Smooth muscle cell (in vitro differentiated cells): ENCODE data around the gene NUP214. TPM values are rescaled to one million over a fixed set of nuclear protein-coding genes. Genes with fewer than 3 reads are reported as not detected.
A peak's percentile ranks its signal among the peaks of the same experiment; 100 is the strongest.
"Not testable (repeated sequence)": the region's sequence is repeated elsewhere in the genome, so short reads cannot be mapped to it uniquely, and the experiment has no call there.

Source experiments
- DNase-seq: peaks from one replicate; lab custom pipeline; 2025; ENCODE audit not compliant: unreplicated experiment; lab: John Stamatoyannopoulos, UW
- H2AFZ ChIP-seq: fragments of 200-600 bp; sonication (generic); 2 replicates; pipeline ENCODE4 v1.6.0; 2016; ENCODE audit warnings: antibody characterized with exemption, low read depth, mild to moderate bottlenecking
- H3F3A ChIP-seq: fragments of 200-600 bp; sonication (generic); 2 replicates; pipeline ENCODE4 v1.6.0; 2017; ENCODE audit warnings: antibody characterized with exemption, low read depth
- H3K27ac ChIP-seq: fragments of 200-600 bp; sonication (generic); 2 replicates; pipeline ENCODE4 v1.5.1; 2016; ENCODE audit warnings: low read depth, mild to moderate bottlenecking
- H3K27me3 ChIP-seq: fragments of 200-600 bp; sonication (generic); 2 replicates; pipeline ENCODE4 v1.6.1; 2016; ENCODE audit warnings: low read depth, mild to moderate bottlenecking
- H3K36me3 ChIP-seq: fragments of 200-600 bp; sonication (generic); 2 replicates; pipeline ENCODE4 v1.5.1; 2016; ENCODE audit warnings: low read depth
- H3K4me1 ChIP-seq: fragments of 200-600 bp; sonication (generic); 2 replicates; pipeline ENCODE4 v1.5.1; 2016; ENCODE audit warnings: low read depth
- H3K4me2 ChIP-seq: fragments of 200-600 bp; sonication (generic); 2 replicates; pipeline ENCODE4 v1.6.0; 2016; ENCODE audit warnings: mild to moderate bottlenecking
- H3K4me3 ChIP-seq: fragments of 200-600 bp; sonication (generic); 2 replicates; pipeline ENCODE4 v1.5.1; 2016; ENCODE audit warnings: mild to moderate bottlenecking
- H3K79me2 ChIP-seq: fragments of 200-600 bp; sonication (generic); 2 replicates; pipeline ENCODE4 v1.6.0; 2016; ENCODE audit warnings: low read depth, mild to moderate bottlenecking
- H3K9ac ChIP-seq: fragments of 200-600 bp; sonication (generic); 2 replicates; pipeline ENCODE4 v1.6.0; 2016; ENCODE audit warnings: low read depth
- H3K9me3 ChIP-seq: fragments of 200-600 bp; sonication (generic); replicated peaks from 2 replicates; pipeline ENCODE4 v1.5.1; 2016; ENCODE audit warnings: low read depth
- H4K20me1 ChIP-seq: fragments of 200-600 bp; sonication (generic); 2 replicates; pipeline ENCODE4 v1.6.0; 2016; ENCODE audit warnings: low read depth
- WGBS: methylation state at CpG from one replicate; pipeline ENCODE4 v1.1.7; 2016; ENCODE audit warnings: low lambda C conversion rate; 5-methylcytosine and 5-hydroxymethylcytosine counted together
- polyA plus RNA-seq: library from polyadenylated mRNA; unstranded; fragments of >200 nt; fragmentation: Nextera tagmentation; extraction: Ambion mirVana; gene quantifications from 2 replicates; pipeline ENCODE4 v1.2.1, GENCODE V29; 2016
- total RNA-seq: library from RNA; depleted of rRNA; stranded (reverse); fragments of >200 nt; gene quantifications from 2 replicates; pipeline ENCODE4 v1.2.3, GENCODE V29; 2014
- TF ChIP-seq, protein P1 (sequence below): fragments of 200-600 bp; sonication (generic); IDR thresholded peaks from 2 replicates; pipeline ENCODE4 v1.5.1; 2017; ENCODE audit warnings: borderline replicate concordance, mild to moderate bottlenecking, antibody characterized with exemption; ENCODE audit not compliant: insufficient read depth, poor library complexity, severe bottlenecking

Gene NUP214
- total and polyA plus RNA-seq, 2 experiments from 2014 or later = 13.9 to 44.7 TPM

DNA sequence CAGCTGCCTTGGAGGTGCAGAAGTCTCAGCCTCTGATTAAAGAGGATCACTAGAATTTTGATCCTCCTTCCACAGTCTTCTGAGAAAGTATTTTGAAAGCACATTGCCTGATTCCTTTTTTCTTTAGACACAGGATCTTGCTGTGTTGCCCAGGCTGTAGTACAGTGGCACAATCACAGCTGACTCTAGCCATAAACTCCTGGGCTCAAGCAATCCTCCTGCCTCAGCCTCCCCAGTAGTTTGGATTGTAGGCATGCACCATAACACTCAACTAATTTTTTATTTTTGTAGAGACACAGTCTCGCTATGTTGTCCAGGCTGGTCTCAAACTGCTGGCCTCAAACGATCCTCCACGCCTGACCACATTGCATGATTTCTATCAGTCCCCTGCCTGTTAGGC, 76.5 kb downstream of the NUP214 start:
- H3K4me1 ChIP-seq = no peaks in the 10 kb centered on the region
- H3K27me3 ChIP-seq = no peaks in the 10 kb centered on the region
- no peak overlapping the region for H2AFZ ChIP-seq
- H3K79me2 ChIP-seq = no peaks in the 10 kb centered on the region
- H3K9me3 ChIP-seq = no peaks in the 10 kb centered on the region
- no peak overlapping the region for H3K27ac ChIP-seq
- no peak for DNase-seq
- WGBS = 98% methylated on average over 3 of the region's 3 CpGs
- H4K20me1 ChIP-seq = no peaks in the 10 kb centered on the region
- no peaks in the 10 kb centered on the region for H3F3A ChIP-seq
- H3K4me2 ChIP-seq = no peak overlapping the region
- TF ChIP-seq, protein P1, sequence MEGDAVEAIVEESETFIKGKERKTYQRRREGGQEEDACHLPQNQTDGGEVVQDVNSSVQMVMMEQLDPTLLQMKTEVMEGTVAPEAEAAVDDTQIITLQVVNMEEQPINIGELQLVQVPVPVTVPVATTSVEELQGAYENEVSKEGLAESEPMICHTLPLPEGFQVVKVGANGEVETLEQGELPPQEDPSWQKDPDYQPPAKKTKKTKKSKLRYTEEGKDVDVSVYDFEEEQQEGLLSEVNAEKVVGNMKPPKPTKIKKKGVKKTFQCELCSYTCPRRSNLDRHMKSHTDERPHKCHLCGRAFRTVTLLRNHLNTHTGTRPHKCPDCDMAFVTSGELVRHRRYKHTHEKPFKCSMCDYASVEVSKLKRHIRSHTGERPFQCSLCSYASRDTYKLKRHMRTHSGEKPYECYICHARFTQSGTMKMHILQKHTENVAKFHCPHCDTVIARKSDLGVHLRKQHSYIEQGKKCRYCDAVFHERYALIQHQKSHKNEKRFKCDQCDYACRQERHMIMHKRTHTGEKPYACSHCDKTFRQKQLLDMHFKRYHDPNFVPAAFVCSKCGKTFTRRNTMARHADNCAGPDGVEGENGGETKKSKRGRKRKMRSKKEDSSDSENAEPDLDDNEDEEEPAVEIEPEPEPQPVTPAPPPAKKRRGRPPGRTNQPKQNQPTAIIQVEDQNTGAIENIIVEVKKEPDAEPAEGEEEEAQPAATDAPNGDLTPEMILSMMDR = no peak
- peaks cover 22% of the 10 kb centered on the region for H3K36me3 ChIP-seq
- no peak overlapping the region for H3K9ac ChIP-seq
- no peak overlapping the region for H3K4me3 ChIP-seq

DNA sequence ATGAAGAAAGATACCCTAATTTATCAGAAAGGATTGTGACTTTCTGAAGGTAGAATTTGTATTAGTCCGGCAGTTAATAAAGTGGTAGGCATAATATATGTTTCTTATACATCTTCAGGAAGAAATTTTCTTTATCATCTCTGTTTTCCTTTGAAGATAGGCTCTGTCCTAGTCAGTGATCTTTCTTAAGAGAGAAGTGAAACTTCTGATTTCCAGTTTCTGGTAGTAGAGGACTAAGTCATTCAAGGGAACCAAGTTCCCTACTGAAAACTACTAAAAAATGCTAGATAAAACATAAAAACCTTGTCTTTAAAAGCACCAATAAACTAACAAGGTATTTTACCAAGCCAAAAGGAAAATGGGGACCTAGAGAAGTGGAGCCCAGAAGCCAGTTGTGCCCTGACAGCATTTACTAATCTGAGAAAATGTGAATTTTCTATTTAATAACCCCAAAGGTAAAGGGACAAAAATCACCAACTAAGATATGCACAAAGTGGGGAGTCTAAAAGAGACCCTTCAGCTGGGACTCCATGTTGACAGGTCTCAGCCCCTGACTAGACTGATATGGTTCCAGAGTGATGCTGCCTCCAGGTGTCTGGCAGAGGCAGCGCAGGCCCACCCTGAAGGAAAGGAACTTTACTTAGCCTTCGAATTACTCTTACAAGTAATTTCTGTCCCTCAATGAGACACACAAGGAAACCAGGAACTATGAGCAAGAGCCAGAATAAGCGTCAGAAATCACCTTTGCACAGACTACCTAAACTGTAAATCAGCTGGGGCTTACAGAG, 78.2 kb downstream of the NUP214 start:
- no peak overlapping the region for H3K4me3 ChIP-seq
- DNase-seq = no peak
- TF ChIP-seq, protein P1 = peak; percentile 10
- no peak overlapping the region for H3K9ac ChIP-seq
- no peaks in the 10 kb centered on the region for H3K9me3 ChIP-seq
- H3K27ac ChIP-seq = no peak overlapping the region
- H3K4me1 ChIP-seq = no peaks in the 10 kb centered on the region
- no peaks in the 10 kb centered on the region for H4K20me1 ChIP-seq
- H3K79me2 ChIP-seq = no peaks in the 10 kb centered on the region
- peaks cover 21% of the 10 kb centered on the region for H3K36me3 ChIP-seq
- H3K27me3 ChIP-seq = no peaks in the 10 kb centered on the region
- no peaks in the 10 kb centered on the region for H3F3A ChIP-seq
- no peak overlapping the region for H3K4me2 ChIP-seq
- 83% methylated on average over 4 of the region's 4 CpGs for WGBS
- H2AFZ ChIP-seq = no peak overlapping the region

DNA sequence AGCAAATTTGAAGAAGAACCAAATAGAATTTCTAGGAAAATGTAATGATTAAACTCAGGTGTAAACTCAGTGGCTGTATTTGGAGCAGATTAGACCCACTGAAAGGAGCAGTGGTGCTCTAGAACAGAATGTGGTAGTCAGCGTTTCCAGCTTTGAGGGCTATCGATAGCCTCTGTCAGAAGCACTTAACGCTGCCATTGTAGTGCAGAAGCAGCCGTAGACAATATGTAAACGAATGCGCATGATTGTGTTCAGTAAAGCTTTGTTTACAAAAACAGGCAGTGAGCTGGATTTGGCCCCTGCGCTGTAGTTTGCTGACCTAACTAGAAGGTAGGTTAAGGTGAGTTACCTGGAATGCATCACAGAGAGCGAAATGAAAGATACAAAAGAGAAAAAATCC, 78.9 kb downstream of the NUP214 start:
- Histone ChIP-seq H3F3A (no peaks in the 10 kb centered on the region), H3K36me3 (peaks cover 21% of the 10 kb centered on the region), H4K20me1 (no peaks in the 10 kb centered on the region), H3K4me3 (no peak overlapping the region), H3K9ac (no peak overlapping the region), H3K9me3 (no peaks in the 10 kb centered on the region), H3K27me3 (no peaks in the 10 kb centered on the region), H2AFZ (no peak overlapping the region), H3K4me1 (no peaks in the 10 kb centered on the region), H3K79me2 (no peaks in the 10 kb centered on the region), H3K27ac (no peak overlapping the region), H3K4me2 (no peak overlapping the region)
- DNase-seq = no peak
- TF ChIP-seq, protein P1 = no peak
- WGBS = 80% methylated on average over 8 of the region's 8 CpGs

DNA sequence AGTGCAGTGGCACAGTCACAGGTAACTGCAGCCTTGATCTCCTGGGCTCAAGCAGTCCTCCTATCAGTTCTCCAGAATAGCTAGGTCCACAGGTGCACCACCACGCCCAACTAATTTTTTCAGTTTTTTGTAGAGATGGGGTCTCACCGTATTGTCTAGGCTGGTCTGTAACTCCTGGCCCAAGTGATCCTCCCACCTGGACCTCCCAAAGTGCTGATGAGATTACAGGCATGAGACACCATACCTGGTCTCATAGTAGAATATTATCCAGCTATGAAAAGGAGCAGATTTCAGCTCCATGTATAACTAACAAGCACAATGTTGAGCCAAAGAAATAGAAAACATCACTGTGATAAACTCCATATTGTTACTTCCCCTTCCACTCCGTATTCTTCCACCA, 81.1 kb downstream of the NUP214 start:
- Histone ChIP-seq H3K36me3 (peaks cover 21% of the 10 kb centered on the region), H4K20me1 (no peaks in the 10 kb centered on the region)
- WGBS = 97% methylated on average over 3 of the region's 3 CpGs

DNA sequence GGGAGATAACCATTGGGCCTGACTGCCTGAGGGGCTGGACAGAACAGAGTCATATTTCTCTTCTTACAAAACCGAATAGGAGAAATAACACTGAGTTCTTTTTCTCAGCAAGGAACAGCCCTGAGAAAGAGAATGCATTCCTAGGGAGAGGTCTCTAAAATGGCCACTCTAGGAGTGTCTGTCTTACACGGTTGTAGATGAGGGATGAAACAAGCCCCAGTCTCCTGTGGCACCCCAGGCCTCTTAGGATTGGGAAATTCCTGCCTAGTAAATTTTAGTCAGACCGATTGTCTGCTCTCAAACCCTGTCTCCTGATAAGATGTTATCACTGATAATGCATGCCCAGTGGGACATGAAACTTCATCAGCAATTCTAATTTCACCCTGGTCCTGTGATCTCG, 86.5 kb downstream of the NUP214 start:
- not testable (repeated sequence) for H3K36me3 ChIP-seq, DNase-seq, H3K4me2 ChIP-seq, H3K27ac ChIP-seq, H3K9ac ChIP-seq, H3K4me3 ChIP-seq, H3K4me1 ChIP-seq, H3K27me3 ChIP-seq, H3K79me2 ChIP-seq, H2AFZ ChIP-seq, H3K9me3 ChIP-seq, H4K20me1 ChIP-seq, H3F3A ChIP-seq
- 97% methylated on average over 4 of the region's 4 CpGs for WGBS

More for the DNA sequence above, 81.1 kb downstream of the NUP214 start:
- Histone ChIP-seq H3K9ac (no peak overlapping the region), H2AFZ (no peak overlapping the region), H3K27ac (no peak overlapping the region), H3K4me3 (no peak overlapping the region), H3K9me3 (no peaks in the 10 kb centered on the region), H3K27me3 (no peaks in the 10 kb centered on the region), H3K79me2 (no peaks in the 10 kb centered on the region), H3F3A (no peaks in the 10 kb centered on the region), H3K4me2 (no peak overlapping the region), H3K4me1 (no peaks in the 10 kb centered on the region)
- no peak for DNase-seq
- TF ChIP-seq, protein P1 = no peak
